ENCODE results near the gene SERPINB11. TPM values are rescaled to one million over a fixed set of nuclear protein-coding genes. Genes with fewer than 3 reads are reported as not detected.
A peak's percentile ranks its signal among the peaks of the same experiment; 100 is the strongest.
"Not testable (repeated sequence)": the region's sequence is repeated elsewhere in the genome, so short reads cannot be mapped to it uniquely, and the experiment has no call there.

Gene SERPINB11
- total RNA-seq, 1 experiment from 2014 or later, result not detected

DNA sequence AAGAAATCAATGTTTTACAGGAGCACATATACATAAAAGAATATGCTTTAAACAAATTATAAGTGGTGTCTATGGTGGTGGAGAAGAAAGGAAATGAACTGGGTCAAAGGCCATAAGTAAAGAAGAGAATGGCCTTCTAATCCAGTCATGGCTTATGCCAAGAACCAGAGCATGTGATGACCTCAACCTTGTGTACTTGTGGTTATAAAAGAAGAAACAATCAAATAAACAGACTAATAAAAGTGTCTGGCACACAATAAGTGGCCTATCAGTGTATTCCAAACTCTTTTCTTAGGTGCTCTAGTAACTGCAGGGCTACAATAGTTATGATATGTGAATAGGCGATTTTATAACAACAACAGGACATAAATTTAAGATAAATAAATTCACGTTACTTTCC, 2.6 kb downstream of the SERPINB11 start:
- DNase-seq (ENCODE audit: low read depth, low spot score), result no peak
- in situ Hi-C loops (cut with HindIII; ENCODE audit: low pct_unique_long_range_greater_than_20kb, low sequenced_read_pairs), result no loop called here

DNA sequence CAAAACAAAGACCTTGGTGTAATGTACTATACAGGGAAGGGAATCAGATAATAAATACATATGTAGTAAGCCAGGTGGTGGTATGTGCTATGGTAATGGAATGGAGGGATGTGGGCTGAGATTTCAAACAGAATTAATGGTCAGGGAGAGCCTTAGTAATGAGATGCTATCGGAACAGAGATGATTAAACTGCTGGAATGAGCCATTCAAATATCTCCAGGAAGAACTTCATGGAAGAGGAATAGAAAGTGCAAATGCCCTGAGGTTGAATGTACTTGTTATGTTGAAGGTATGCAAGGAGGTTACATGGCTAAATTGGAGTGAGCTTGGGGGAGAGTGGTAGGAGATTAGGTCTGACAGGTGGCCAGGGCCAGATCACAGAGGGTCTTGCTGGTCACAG, 5.1 kb downstream of the SERPINB11 start:
- DNase-seq (ENCODE audit: low read depth, low spot score), result no peak
- in situ Hi-C loops (cut with HindIII; ENCODE audit: low pct_unique_long_range_greater_than_20kb, low sequenced_read_pairs), result no loop called here

- DNase-seq (ENCODE audit: low read depth, low spot score), result no peak
- in situ Hi-C loops (cut with HindIII; ENCODE audit: low pct_unique_long_range_greater_than_20kb, low sequenced_read_pairs), result no loop called here
Observed at GRCh38 chr18:63708650-63709049, 5.9 kb downstream of the SERPINB11 start.

DNA sequence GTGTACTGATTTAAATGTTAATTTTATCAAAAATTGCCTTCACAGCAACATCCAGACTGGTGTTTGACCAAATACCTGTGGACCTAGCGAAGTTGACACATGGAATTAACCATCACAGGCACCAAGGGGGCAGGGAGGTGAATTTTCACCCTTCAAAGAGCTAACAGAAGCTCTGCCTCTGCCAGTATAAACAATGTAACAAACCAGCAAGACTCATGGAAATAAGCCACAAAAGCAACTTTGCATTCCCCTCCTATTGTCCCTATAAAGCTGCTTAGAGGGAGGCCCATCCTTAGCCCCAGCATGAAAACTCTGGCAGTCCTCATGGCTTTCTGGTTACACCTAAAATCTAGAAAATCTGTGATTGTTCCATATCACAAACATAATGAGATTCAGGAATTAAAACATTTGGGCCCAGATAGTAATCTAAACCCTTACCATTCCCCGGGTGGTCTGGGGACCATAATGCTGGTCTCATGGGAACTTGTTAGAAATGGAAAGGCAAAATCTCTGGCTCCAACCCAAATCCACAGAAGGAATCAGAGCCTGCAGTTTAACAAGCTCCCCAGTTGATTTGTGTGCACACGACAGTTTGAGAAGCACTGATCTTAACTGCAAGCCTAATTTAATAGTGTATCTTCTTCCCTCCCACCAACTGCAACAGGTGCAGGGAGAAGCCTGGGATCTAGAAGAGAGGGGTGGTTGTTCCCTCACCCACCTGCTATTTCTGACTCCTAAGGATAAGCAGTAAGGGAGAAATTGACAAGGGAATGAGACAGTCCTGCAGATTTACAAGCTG, 23.1 kb downstream of the SERPINB11 start:
- in situ Hi-C loops (cut with HindIII; ENCODE audit: low pct_unique_long_range_greater_than_20kb, low sequenced_read_pairs), result no loop called here
- no peak for DNase-seq (ENCODE audit: low read depth, low spot score)

GRCh38 chr18:63730773-63731172, 28.0 kb downstream of the SERPINB11 start:
- in situ Hi-C loops (cut with HindIII; ENCODE audit: low pct_unique_long_range_greater_than_20kb, low sequenced_read_pairs), result no loop called here
- DNase-seq (ENCODE audit: low read depth, low spot score), result peak; percentile 1

- in situ Hi-C loops (cut with HindIII; ENCODE audit: low pct_unique_long_range_greater_than_20kb, low sequenced_read_pairs), result no loop called here
Observed at GRCh38 chr18:63731215-63731614, 28.5 kb downstream of the SERPINB11 start.

GRCh38 chr18:63736876-63737275, 34.1 kb downstream of the SERPINB11 start:
- no peak for DNase-seq (ENCODE audit: low read depth, low spot score)
- in situ Hi-C loops (cut with HindIII; ENCODE audit: low pct_unique_long_range_greater_than_20kb, low sequenced_read_pairs), result no loop called here

More at GRCh38 chr18:63731215-63731614, 28.5 kb downstream of the SERPINB11 start:
- no peak for DNase-seq (ENCODE audit: low read depth, low spot score)

DNA sequence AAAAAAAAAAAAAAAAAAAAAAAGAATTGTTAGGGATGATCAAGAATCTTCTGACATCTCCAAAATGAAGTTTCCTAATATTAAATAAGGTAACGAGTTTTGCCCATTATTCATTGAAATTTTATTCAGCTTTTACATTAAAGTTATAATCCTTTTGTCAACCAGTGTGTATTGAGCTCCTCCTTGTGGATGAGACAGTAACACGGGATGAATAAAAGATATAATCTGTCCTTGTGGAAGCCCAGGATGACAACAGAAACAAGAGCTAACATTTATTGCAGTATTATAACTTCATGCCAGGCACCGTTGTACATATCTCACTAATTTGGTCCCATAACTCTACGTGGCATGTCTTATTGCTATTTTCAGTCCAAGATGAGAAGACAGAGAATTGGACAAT, 39.0 kb downstream of the SERPINB11 start:
- peak; percentile 20 for DNase-seq (ENCODE audit: low read depth, low spot score)
- in situ Hi-C loops (cut with HindIII; ENCODE audit: low pct_unique_long_range_greater_than_20kb, low sequenced_read_pairs), result no loop called here

DNA sequence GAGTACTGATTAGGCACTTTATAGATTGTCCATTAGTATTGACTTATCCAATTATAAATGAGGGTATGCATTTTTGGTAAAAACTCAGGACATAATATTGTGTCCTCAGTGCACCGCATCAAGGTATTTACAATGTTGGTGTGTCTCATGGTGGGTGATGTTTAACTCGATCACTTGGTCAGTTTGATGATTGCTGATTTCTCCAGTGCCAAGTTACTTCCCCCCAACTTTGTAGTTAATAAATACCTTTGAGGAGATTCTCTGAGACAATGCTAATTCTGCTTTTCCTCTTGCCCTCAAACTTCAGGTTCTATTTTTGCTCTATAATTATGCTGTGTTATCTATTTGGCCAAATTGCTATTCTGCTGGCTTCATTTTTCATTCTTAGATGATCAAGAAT, 44.2 kb downstream of the SERPINB11 start:
- DNase-seq (ENCODE audit: low read depth, low spot score), result no peak
- in situ Hi-C loops (cut with HindIII; ENCODE audit: low pct_unique_long_range_greater_than_20kb, low sequenced_read_pairs), result no loop called here

DNA sequence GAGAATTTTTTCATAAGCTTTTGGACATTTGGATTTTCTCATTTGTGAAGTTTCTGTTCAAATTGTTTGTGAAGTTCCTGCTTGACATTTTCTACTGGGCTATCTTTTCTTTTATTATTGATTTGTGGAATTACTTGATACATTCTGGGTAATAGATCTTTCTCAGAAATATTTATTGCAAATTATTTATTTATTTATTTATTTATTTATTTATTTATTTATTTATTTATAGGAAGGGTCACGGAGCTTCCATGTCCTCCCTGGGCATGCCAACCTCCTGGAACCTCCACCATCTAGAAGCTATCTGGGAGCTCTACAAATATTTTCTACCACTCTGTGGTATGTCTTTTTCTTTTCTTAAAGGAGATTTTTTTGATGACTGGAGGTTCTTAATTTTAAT, 46.7 kb downstream of the SERPINB11 start:
- in situ Hi-C loops (cut with HindIII; ENCODE audit: low pct_unique_long_range_greater_than_20kb, low sequenced_read_pairs), result no loop called here
- DNase-seq (ENCODE audit: low read depth, low spot score), result no peak

DNA sequence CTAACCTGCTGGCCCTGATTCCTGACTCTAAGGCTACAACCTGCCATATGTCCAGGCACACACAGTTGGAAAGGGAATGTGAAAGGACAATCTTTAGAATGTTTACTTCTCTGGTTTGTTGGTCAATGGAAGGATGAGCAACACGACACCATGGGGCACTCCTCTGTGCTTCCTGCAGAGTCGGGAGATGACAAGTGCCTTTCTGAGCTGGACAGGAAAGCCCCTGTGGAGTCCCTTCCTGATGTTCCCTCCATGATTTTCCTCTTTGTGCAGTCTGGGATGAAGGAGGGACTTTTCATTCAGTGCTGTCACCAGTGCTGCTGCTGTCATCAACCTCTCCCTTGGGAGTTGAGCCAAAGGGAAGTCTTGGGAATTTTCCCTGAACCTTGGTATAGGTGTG, 49.9 kb downstream of the SERPINB11 start:
- DNase-seq (ENCODE audit: low read depth, low spot score), result no peak
- in situ Hi-C loops (cut with HindIII; ENCODE audit: low pct_unique_long_range_greater_than_20kb, low sequenced_read_pairs), result no loop called here

DNA sequence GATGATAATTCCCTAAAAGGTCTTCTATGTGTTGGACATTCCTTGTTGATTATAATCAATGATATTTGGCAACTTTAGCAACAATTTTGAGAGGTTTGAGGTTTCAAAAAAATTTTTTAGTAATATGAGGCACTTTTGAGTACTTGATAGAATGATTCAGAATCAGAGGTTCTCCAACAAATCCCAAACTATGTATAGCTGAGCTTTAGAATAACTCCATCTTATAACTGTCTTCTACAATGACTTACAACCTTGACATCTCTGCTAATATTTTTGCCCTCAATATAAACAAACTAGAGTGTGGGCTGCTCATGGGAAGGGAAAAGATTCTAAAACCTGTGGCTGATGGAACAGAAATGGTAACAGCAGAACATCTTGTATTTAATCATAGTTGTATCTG, 50.9 kb downstream of the SERPINB11 start:
- no peak for DNase-seq (ENCODE audit: low read depth, low spot score)
- in situ Hi-C loops (cut with HindIII; ENCODE audit: low pct_unique_long_range_greater_than_20kb, low sequenced_read_pairs), result no loop called here

DNA sequence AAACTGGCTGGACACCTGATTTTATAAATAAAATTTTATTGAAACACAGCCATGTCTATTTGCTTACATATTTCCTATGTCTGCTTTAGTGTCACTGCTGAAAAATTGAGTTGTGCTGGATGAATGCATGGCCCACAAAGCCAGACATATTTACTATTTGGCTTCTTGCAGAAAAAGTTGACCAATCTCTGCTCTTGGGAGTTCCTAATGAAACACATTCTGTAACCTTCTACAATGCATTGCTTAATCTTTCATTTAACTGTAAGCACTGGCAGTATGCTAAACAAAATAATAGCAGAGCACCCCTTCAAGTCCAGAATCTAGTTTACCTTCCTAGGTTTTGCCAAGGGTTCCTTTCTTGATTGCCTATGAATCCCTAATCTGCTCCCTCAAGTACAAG, 54.8 kb downstream of the SERPINB11 start:
- no peak for DNase-seq (ENCODE audit: low read depth, low spot score)
- in situ Hi-C loops (cut with HindIII; ENCODE audit: low pct_unique_long_range_greater_than_20kb, low sequenced_read_pairs), result no loop called here

- no peak for DNase-seq (ENCODE audit: low read depth, low spot score)
- in situ Hi-C loops (cut with HindIII; ENCODE audit: low pct_unique_long_range_greater_than_20kb, low sequenced_read_pairs), result no loop called here
Observed at GRCh38 chr18:63758615-63759240, 56.0 kb downstream of the SERPINB11 start.

DNA sequence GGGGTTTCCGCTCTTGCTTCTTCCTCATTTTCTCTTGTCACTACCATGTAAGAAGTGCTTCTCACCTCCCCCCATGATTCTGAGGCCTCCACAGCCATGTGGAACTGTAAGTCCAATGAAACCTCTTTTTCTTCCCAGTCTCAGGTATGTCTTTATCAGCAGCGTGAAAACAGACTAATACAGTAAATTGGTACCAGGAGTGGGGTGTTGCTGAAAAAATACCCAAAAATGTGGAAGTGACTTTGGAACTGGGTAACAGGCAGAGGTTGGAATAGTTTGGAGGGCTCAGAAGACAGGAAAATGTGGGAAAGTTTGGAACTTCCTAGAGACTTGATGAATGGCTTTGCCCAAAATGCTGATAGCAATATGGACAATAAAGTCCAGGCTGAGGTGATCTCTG, 57.0 kb downstream of the SERPINB11 start:
- in situ Hi-C loops (cut with HindIII; ENCODE audit: low pct_unique_long_range_greater_than_20kb, low sequenced_read_pairs); DNase-seq (ENCODE audit: low read depth, low spot score): not testable (repeated sequence)

DNA sequence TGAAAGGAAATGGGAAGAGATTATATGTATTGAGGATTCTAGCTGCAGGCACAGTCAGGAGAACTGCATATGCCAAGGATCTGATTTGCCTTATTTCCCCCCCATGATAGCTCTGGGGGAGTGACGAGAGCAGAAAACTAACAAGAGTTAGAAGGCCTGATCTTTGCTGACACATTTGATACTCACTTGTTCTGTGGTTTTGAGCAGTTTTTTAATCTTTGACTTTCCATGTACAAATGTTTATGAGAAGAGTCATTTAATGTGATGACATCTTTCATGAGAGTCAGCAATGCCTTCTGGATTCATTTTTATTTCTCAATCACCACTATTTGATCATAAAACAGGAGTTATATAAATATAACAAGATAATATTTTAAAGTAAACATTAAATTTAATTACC, 59.8 kb downstream of the SERPINB11 start:
- in situ Hi-C loops (cut with HindIII; ENCODE audit: low pct_unique_long_range_greater_than_20kb, low sequenced_read_pairs), result no loop called here
- no peak for DNase-seq (ENCODE audit: low read depth, low spot score)

DNA sequence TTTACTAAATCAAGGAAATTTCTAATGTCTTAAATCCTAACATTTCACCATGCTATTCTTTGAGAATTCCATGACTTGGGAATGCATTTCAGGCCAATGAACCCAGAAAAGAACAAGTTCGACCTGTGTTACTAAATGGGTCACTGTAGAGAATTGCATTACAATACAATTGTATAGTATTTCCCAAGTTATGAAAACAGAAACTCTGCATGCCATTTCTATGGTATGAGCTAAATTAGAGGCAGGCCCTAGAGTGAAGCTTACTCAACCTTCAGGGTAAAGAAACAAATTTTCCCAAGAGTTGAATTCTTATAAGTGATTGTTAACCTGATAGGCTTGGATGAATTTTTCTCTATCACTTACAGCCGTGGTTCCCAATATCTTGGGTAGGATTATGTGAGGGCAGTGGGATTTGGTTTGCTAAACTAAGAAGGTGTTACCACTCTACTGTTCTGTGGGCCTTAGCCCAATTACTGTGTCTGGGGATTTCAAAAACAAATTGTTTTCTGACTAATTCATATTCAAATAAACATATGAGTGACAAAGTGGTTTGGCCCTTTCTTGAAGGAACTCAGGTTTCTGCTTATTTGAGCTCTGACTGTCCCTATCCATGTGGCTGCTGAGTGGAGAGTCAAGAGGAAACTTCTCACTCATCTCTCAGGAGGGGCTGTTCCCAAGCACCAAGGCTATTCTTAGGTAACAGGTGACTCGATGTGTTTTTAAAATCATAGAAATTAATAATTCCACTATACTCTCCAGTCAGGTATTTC, 61.3 kb downstream of the SERPINB11 start:
- DNase-seq (ENCODE audit: low read depth, low spot score), result no peak
- in situ Hi-C loops (cut with HindIII; ENCODE audit: low pct_unique_long_range_greater_than_20kb, low sequenced_read_pairs), result no loop called here

- DNase-seq (ENCODE audit: low read depth, low spot score), result no peak
- in situ Hi-C loops (cut with HindIII; ENCODE audit: low pct_unique_long_range_greater_than_20kb, low sequenced_read_pairs), result no loop called here
Observed at GRCh38 chr18:63765837-63766236, 63.1 kb downstream of the SERPINB11 start.

Measured in SK-MEL-5 (cell line).